ENCODE data around the gene POLH. TPM values are rescaled to one million over a fixed set of nuclear protein-coding genes. Genes with fewer than 3 reads are reported as not detected.

The POLH gene
- total and polyA plus RNA-seq, 10 of the 15 experiments (the other 5 are each of a cell fraction or from before 2014, with no cell fraction given) = 5.5 to 33.6 (median 18.6) TPM

GRCh38 chr6:43609402-43609801, 33.4 kb downstream of the POLH start:
- Histone ChIP-seq H3K9ac (ENCODE audit: control insufficient read depth, insufficient read depth, low read length) (no peak overlapping the region), H3K27ac (ENCODE audit: control insufficient read depth, insufficient read depth) (no peak overlapping the region), H3K4me3 (no peak overlapping the region), H3K9me3 (replicated peaks; ENCODE audit: control insufficient read depth, insufficient read depth, low read length) (no peaks in the 10 kb centered on the region), H3K27me3 (replicated peaks in 1 of 2; ENCODE audit: control insufficient read depth in 2 of 2, insufficient read depth in 2 of 2, low read length in 1 of 2) (no peaks in the 10 kb centered on the region), H3K36me3 (ENCODE audit: control insufficient read depth in 2 of 2, insufficient read depth in 2 of 2, low read length in 1 of 2) (peaks cover 16 to 43% of the 10 kb centered on the region in 2 experiments), H3K4me1 (ENCODE audit: control insufficient read depth, insufficient read depth, low read length) (no peaks in the 10 kb centered on the region), H4K20me1 (ENCODE audit: control insufficient read depth, insufficient read depth) (no peaks in the 10 kb centered on the region), H2AFZ (ENCODE audit: control insufficient read depth, low read depth, low read length) (no peak overlapping the region), H3K4me2 (ENCODE audit: control insufficient read depth, insufficient read depth) (no peak overlapping the region), H3K79me2 (ENCODE audit: control insufficient read depth, insufficient read depth, low read length) (no peaks in the 10 kb centered on the region)
- ChIA-PET POLR2A (interaction anchor here (0.6 to 1.1 kb wide), 2 partner anchors 73 to 161 kb away, joined by 3 to 5 read pairs; no protein-coding TSS in a partner anchor), RAD21 (ENCODE audit: unreplicated experiment) (interaction anchor here (0.8 to 1.4 kb wide), 3 partner anchors 18 to 470 kb away, joined by 3 to 5 read pairs (median 3); no protein-coding TSS in a partner anchor), SMC1A (ENCODE audit: uncharacterized antibody, unreplicated experiment) (interaction anchor here (0.8 to 1.6 kb wide), 5 partner anchors 12 to 159 kb away, joined by 3 to 6 read pairs (median 5); no protein-coding TSS in a partner anchor), CTCF (interaction anchor here (0.5 to 4.7 kb wide), 28 partner anchors 9 to 704 kb away, joined by 3 to 42 read pairs (median 6); partner anchors contain the start of genes GTPBP2, MRPS18A, POLH and XPO5)
- no TSS peak for BruUV-seq (replicated peaks)
- ATAC-seq (no peak), DNase-seq (ENCODE audit: low read depth, low spot score) (no peak), FAIRE-seq (no peak)
- in situ Hi-C loops (cut with MboI) (no loop called here), intact Hi-C loops (cut with micrococcal nuclease; ENCODE audit: unreplicated experiment) (no loop called here)
- 86% methylated on average over 1 of the region's 1 CpG for WGBS (ENCODE audit: insufficient coverage, insufficient replicate concordance, low lambda C conversion rate, missing lambda C conversion rate)
- no peak for TF ChIP-seq ZNF24 (IDR thresholded peaks at IDR 0.05)
- no peak for TF ChIP-seq CHD2 (IDR thresholded peaks at IDR 0.05; ENCODE audit: borderline replicate concordance, low read depth, low read length)
- TF ChIP-seq GABPA (IDR thresholded peaks at IDR 0.05; ENCODE audit: low read depth) = no peak
- TF ChIP-seq ELK1 (IDR thresholded peaks at IDR 0.05; ENCODE audit: low read depth, low read length) = no peak
- TF ChIP-seq RUNX3 (IDR thresholded peaks at IDR 0.05; ENCODE audit: low read length) = no peak
- TF ChIP-seq JUND (IDR thresholded peaks at IDR 0.05; ENCODE audit: low read depth, low read length) = no peak
- TF ChIP-seq NFYA (IDR thresholded peaks at IDR 0.05; ENCODE audit: borderline replicate concordance, low read depth, low read length) = no peak
- TF ChIP-seq BCL11A (IDR thresholded peaks at IDR 0.05; ENCODE audit: low read depth, low read length) = no peak
- no peak for TF ChIP-seq ZBTB33 (IDR thresholded peaks at IDR 0.05)
- TF ChIP-seq PRDM15 (CRISPR knock-in tag; IDR thresholded peaks at IDR 0.05) = no peak
- TF ChIP-seq SUZ12 (IDR thresholded peaks at IDR 0.05; ENCODE audit: unreplicated experiment) = no peak
- no peak for TF ChIP-seq PML (IDR thresholded peaks at IDR 0.05; ENCODE audit: low read length)
- TF ChIP-seq RELB (IDR thresholded peaks at IDR 0.05; ENCODE audit: low read depth) = no peak
- no peak for TF ChIP-seq NFXL1 (IDR thresholded peaks at IDR 0.05; ENCODE audit: borderline replicate concordance)
